HEK293 (cell line): Measurements from ENCODE around the gene HNRNPL.

ENCODE experiments used
- BCL11A ChIP-seq: fragments of 450-650 bp; formaldehyde crosslinking; IDR thresholded peaks from 2 replicates; pipeline ENCODE4 v1.5.1; 2016; ENCODE audit warnings: low read depth, missing biosample characterization, missing genetic modification characterization
- SP7 ChIP-seq: fragments of 450-650 bp; formaldehyde crosslinking; IDR thresholded peaks from 2 replicates; pipeline ENCODE4 v1.5.1; 2016; ENCODE audit warnings: missing biosample characterization, missing genetic modification characterization
- YY1 ChIP-seq: fragments of 450-650 bp; formaldehyde crosslinking; IDR thresholded peaks from 2 replicates; pipeline ENCODE4 v1.5.1; 2018; ENCODE audit warnings: missing biosample characterization, missing genetic modification characterization
- ZBTB1 ChIP-seq: fragments of 450-650 bp; formaldehyde crosslinking; IDR thresholded peaks from 2 replicates; pipeline ENCODE4 v1.5.1; 2016; ENCODE audit warnings: missing biosample characterization, missing genetic modification characterization
- ZNF138 ChIP-seq: fragments of 450-650 bp; formaldehyde crosslinking; IDR thresholded peaks from 2 replicates; pipeline ENCODE4 v1.5.1; 2016; ENCODE audit warnings: missing biosample characterization, missing genetic modification characterization, borderline replicate concordance
- ZNF184 ChIP-seq: fragments of 450-650 bp; IDR thresholded peaks from 2 replicates; pipeline ENCODE4 v1.5.1; 2018; ENCODE audit warnings: missing biosample characterization, mild to moderate bottlenecking, missing genetic modification characterization
- ZNF416 ChIP-seq: fragments of 450-650 bp; formaldehyde crosslinking; IDR thresholded peaks from 2 replicates; pipeline ENCODE4 v1.5.1; 2016; ENCODE audit warnings: missing biosample characterization, missing genetic modification characterization
- ZNF654 ChIP-seq: fragments of 450-650 bp; formaldehyde crosslinking; IDR thresholded peaks from 2 replicates; pipeline ENCODE4 v1.5.1; 2016; ENCODE audit warnings: low read depth, missing biosample characterization, missing genetic modification characterization
- ZNF76 ChIP-seq: fragments of 450-650 bp; formaldehyde crosslinking; IDR thresholded peaks from 2 replicates; pipeline ENCODE4; 2016; ENCODE audit warnings: low read depth, missing biosample characterization, missing genetic modification characterization, borderline replicate concordance
- TF ChIP-seq, protein P1 (sequence below): fragments of 450-650 bp; formaldehyde crosslinking; IDR thresholded peaks from 2 replicates; pipeline ENCODE4 v1.5.1; 2016; ENCODE audit warnings: missing biosample characterization, missing genetic modification characterization
- TF ChIP-seq, protein P2 (sequence below): fragments of 450-650 bp; formaldehyde crosslinking; IDR thresholded peaks from 2 replicates; pipeline ENCODE4 v1.5.1; 2017; ENCODE audit warnings: missing biosample characterization, missing genetic modification characterization
- TF ChIP-seq, protein P3 (sequence below): fragments of 450-650 bp; formaldehyde crosslinking; conservative IDR thresholded peaks from 2 replicates; pipeline ENCODE4 v1.5.1; 2016; ENCODE audit warnings: low read depth, missing biosample characterization, missing genetic modification characterization
- TF ChIP-seq, protein P4 (sequence below): fragments of 450-650 bp; formaldehyde crosslinking; optimal IDR thresholded peaks from 2 replicates; pipeline ENCODE3; 2016; ENCODE audit warnings: missing biosample characterization, mild to moderate bottlenecking, missing genetic modification characterization

DNA sequence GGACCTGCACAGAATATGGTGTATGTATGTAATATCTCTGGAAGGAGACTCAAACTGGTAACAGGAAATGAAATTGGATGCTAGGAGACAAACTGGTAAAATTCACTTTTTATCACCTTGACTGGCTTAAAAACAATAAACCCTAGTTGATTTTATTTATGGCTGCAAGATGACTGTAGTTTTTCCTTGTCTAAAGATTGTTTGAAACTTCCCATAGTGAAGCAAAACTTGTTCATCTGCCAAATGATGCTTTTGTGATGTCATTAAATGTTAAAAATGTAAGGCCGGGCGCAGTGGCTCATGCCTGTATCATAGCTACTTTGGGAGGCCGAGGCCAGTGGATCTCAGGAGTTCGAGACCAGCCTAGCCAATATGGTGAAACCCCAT lies 15.7 kb downstream of the HNRNPL start:
- TF ChIP-seq, protein P1, sequence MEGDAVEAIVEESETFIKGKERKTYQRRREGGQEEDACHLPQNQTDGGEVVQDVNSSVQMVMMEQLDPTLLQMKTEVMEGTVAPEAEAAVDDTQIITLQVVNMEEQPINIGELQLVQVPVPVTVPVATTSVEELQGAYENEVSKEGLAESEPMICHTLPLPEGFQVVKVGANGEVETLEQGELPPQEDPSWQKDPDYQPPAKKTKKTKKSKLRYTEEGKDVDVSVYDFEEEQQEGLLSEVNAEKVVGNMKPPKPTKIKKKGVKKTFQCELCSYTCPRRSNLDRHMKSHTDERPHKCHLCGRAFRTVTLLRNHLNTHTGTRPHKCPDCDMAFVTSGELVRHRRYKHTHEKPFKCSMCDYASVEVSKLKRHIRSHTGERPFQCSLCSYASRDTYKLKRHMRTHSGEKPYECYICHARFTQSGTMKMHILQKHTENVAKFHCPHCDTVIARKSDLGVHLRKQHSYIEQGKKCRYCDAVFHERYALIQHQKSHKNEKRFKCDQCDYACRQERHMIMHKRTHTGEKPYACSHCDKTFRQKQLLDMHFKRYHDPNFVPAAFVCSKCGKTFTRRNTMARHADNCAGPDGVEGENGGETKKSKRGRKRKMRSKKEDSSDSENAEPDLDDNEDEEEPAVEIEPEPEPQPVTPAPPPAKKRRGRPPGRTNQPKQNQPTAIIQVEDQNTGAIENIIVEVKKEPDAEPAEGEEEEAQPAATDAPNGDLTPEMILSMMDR (tag by site-specific recombination), result no peak
- TF ChIP-seq ZNF184 (tag by site-specific recombination), result no peak
- TF ChIP-seq ZNF76, result no peak
- no peak for TF ChIP-seq ZNF416 (tag by site-specific recombination)
- no peak for TF ChIP-seq ZNF654 (tag by site-specific recombination)
- TF ChIP-seq, protein P2, sequence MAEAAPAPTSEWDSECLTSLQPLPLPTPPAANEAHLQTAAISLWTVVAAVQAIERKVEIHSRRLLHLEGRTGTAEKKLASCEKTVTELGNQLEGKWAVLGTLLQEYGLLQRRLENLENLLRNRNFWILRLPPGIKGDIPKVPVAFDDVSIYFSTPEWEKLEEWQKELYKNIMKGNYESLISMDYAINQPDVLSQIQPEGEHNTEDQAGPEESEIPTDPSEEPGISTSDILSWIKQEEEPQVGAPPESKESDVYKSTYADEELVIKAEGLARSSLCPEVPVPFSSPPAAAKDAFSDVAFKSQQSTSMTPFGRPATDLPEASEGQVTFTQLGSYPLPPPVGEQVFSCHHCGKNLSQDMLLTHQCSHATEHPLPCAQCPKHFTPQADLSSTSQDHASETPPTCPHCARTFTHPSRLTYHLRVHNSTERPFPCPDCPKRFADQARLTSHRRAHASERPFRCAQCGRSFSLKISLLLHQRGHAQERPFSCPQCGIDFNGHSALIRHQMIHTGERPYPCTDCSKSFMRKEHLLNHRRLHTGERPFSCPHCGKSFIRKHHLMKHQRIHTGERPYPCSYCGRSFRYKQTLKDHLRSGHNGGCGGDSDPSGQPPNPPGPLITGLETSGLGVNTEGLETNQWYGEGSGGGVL, result no peak
- TF ChIP-seq, protein P3, sequence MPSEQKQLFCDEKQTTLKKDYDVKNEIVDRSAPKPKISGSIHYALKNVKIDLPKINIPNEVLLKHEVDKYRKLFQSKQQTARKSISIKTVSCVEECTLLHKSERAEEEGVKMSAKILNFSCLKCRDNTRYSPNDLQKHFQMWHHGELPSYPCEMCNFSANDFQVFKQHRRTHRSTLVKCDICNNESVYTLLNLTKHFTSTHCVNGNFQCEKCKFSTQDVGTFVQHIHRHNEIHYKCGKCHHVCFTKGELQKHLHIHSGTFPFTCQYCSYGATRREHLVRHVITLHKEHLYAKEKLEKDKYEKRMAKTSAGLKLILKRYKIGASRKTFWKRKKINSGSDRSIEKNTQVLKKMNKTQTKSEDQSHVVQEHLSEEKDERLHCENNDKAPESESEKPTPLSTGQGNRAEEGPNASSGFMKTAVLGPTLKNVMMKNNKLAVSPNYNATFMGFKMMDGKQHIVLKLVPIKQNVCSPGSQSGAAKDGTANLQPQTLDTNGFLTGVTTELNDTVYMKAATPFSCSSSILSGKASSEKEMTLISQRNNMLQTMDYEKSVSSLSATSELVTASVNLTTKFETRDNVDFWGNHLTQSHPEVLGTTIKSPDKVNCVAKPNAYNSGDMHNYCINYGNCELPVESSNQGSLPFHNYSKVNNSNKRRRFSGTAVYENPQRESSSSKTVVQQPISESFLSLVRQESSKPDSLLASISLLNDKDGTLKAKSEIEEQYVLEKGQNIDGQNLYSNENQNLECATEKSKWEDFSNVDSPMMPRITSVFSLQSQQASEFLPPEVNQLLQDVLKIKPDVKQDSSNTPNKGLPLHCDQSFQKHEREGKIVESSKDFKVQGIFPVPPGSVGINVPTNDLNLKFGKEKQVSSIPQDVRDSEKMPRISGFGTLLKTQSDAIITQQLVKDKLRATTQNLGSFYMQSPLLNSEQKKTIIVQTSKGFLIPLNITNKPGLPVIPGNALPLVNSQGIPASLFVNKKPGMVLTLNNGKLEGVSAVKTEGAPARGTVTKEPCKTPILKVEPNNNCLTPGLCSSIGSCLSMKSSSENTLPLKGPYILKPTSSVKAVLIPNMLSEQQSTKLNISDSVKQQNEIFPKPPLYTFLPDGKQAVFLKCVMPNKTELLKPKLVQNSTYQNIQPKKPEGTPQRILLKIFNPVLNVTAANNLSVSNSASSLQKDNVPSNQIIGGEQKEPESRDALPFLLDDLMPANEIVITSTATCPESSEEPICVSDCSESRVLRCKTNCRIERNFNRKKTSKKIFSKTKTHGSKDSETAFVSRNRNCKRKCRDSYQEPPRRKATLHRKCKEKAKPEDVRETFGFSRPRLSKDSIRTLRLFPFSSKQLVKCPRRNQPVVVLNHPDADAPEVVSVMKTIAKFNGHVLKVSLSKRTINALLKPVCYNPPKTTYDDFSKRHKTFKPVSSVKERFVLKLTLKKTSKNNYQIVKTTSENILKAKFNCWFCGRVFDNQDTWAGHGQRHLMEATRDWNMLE (tag by site-specific recombination), result no peak
- TF ChIP-seq BCL11A (tag by site-specific recombination), result no peak
- TF ChIP-seq YY1 (tag by site-specific recombination), result no peak
- TF ChIP-seq SP7 (tag by site-specific recombination), result no peak
- TF ChIP-seq ZNF138 (tag by site-specific recombination), result no peak
- no peak for TF ChIP-seq ZBTB1
- TF ChIP-seq, protein P4, sequence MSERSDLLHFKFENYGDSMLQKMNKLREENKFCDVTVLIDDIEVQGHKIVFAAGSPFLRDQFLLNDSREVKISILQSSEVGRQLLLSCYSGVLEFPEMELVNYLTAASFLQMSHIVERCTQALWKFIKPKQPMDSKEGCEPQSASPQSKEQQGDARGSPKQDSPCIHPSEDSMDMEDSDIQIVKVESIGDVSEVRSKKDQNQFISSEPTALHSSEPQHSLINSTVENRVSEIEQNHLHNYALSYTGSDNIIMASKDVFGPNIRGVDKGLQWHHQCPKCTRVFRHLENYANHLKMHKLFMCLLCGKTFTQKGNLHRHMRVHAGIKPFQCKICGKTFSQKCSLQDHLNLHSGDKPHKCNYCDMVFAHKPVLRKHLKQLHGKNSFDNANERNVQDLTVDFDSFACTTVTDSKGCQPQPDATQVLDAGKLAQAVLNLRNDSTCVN (tag by site-specific recombination), result no peak
